H9 (cell line): ENCODE results near the gene DCC. TPM values are rescaled to one million over a fixed set of nuclear protein-coding genes. Genes with fewer than 3 reads are reported as not detected.

Source experiments
- DNase-seq: peaks from one replicate; pipeline ENCODE4 v3.0.0-alpha.2; 2017
- H2AFZ ChIP-seq: one replicate; pipeline ENCODE4 v1.6.1; 2013; ENCODE audit warnings: mild to moderate bottlenecking, low read length, control low read depth, moderate library complexity
- H2AK5ac ChIP-seq: 2 replicates; pipeline ENCODE4 v1.6.1; 2013; ENCODE audit warnings: low read length, control low read depth, mixed read lengths; ENCODE audit not compliant: insufficient read length
- H2BK120ac ChIP-seq: one replicate; pipeline ENCODE4 v1.6.1; 2013; ENCODE audit warnings: low read depth, mild to moderate bottlenecking, low read length, control low read depth, inconsistent platforms; ENCODE audit not compliant: poor library complexity, severe bottlenecking
- H2BK12ac ChIP-seq: 2 replicates; pipeline ENCODE4 v1.6.1; 2013; ENCODE audit warnings: low read length, control low read depth, mixed read lengths, low read depth; ENCODE audit not compliant: insufficient read length
- H2BK15ac ChIP-seq: 2 replicates; pipeline ENCODE4 v1.6.1; 2013; ENCODE audit warnings: low read depth, low read length, control low read depth
- H2BK20ac ChIP-seq: one replicate; pipeline ENCODE4 v1.6.1; 2013; ENCODE audit warnings: low read depth, mild to moderate bottlenecking, low read length, control low read depth, inconsistent platforms; ENCODE audit not compliant: poor library complexity, severe bottlenecking
- H2BK5ac ChIP-seq: 2 replicates; pipeline ENCODE4 v1.6.1; 2013; ENCODE audit warnings: low read length, control low read depth, mixed read lengths; ENCODE audit not compliant: insufficient read length
- H3K14ac ChIP-seq: 2 replicates; pipeline ENCODE4 v1.6.1; 2013; ENCODE audit warnings: low read length, control low read depth; ENCODE audit not compliant: insufficient read depth
- H3K18ac ChIP-seq: 2 replicates; pipeline ENCODE4 v1.6.1; 2013; ENCODE audit warnings: low read depth, mild to moderate bottlenecking, mixed read lengths, low read length, control low read depth; ENCODE audit not compliant: insufficient read length
- H3K23ac ChIP-seq: 2 replicates; pipeline ENCODE4 v1.6.1; 2013; ENCODE audit warnings: low read length, control low read depth, mixed read lengths, low read depth; ENCODE audit not compliant: insufficient read length
- H3K23me2 ChIP-seq: 2 replicates; pipeline ENCODE4 v1.6.1; 2013; ENCODE audit warnings: low read depth, mild to moderate bottlenecking, mixed read lengths, low read length, control low read depth; ENCODE audit not compliant: insufficient read length, poor library complexity, severe bottlenecking
- H3K27ac ChIP-seq: 2 replicates; pipeline ENCODE4 v1.5.1; 2013; ENCODE audit warnings: low read length, control low read depth, mixed read lengths, low read depth; ENCODE audit not compliant: insufficient read length
- H3K27me3 ChIP-seq: 2 replicates; pipeline ENCODE4 v1.6.1; 2013; ENCODE audit warnings: low read length, control low read depth, inconsistent platforms; ENCODE audit not compliant: insufficient read depth
- H3K4ac ChIP-seq: 2 replicates; pipeline ENCODE4 v1.6.1; 2013; ENCODE audit warnings: low read depth, mild to moderate bottlenecking, control low read depth, inconsistent platforms, low read length, moderate library complexity
- H3K4me1 ChIP-seq: 2 replicates; pipeline ENCODE4 v1.6.1; 2013; ENCODE audit warnings: low read length, control low read depth, inconsistent platforms; ENCODE audit not compliant: insufficient read depth
- H3K4me2 ChIP-seq: 2 replicates; pipeline ENCODE4 v1.6.1; 2013; ENCODE audit warnings: low read length, control low read depth, mixed read lengths; ENCODE audit not compliant: insufficient read length, insufficient read depth
- H3K56ac ChIP-seq: 2 replicates; pipeline ENCODE4 v1.6.1; 2013; ENCODE audit warnings: low read depth, mild to moderate bottlenecking, mixed read lengths, low read length, control low read depth; ENCODE audit not compliant: insufficient read length
- H3K79me1 ChIP-seq: 2 replicates; pipeline ENCODE4 v1.6.1; 2013; ENCODE audit warnings: low read depth, mild to moderate bottlenecking, moderate library complexity, low read length, control low read depth, inconsistent platforms; ENCODE audit not compliant: insufficient read depth, poor library complexity, severe bottlenecking
- H3K79me2 ChIP-seq: 2 replicates; pipeline ENCODE4 v1.6.1; 2013; ENCODE audit warnings: low read length, control low read depth, inconsistent platforms; ENCODE audit not compliant: insufficient read depth
- H3K9ac ChIP-seq: 2 replicates; pipeline ENCODE4 v1.6.1; 2013; ENCODE audit warnings: low read length, control low read depth, mixed read lengths; ENCODE audit not compliant: insufficient read length; ENCODE audit errors: extremely low read depth
- H3K9me3 ChIP-seq: one replicate; pipeline ENCODE4 v1.6.1; 2013; ENCODE audit warnings: low read depth, low read length, inconsistent platforms; ENCODE audit not compliant: control insufficient read depth
- H3T11ph ChIP-seq: one replicate; pipeline ENCODE4 v1.6.1; 2013; ENCODE audit warnings: mild to moderate bottlenecking, low read length, control low read depth, inconsistent platforms
- H4K20me1 ChIP-seq: one replicate; pipeline ENCODE4 v1.6.1; 2013; ENCODE audit not compliant: control insufficient read depth, insufficient read length, insufficient read depth
- H4K5ac ChIP-seq: 2 replicates; pipeline ENCODE4 v1.6.1; 2013; ENCODE audit warnings: low read depth, mild to moderate bottlenecking, mixed read lengths, low read length, control low read depth; ENCODE audit not compliant: insufficient read length
- H4K8ac ChIP-seq: replicated peaks from 2 replicates; pipeline ENCODE4 v1.6.1; 2013; ENCODE audit warnings: low read length, control low read depth, mixed read lengths, low read depth; ENCODE audit not compliant: insufficient read length
- H4K91ac ChIP-seq: 2 replicates; pipeline ENCODE4 v1.6.1; 2013; ENCODE audit warnings: low read depth, mild to moderate bottlenecking, moderate library complexity, mixed read lengths, low read length, control low read depth; ENCODE audit not compliant: insufficient read length
- H3K27ac Mint-ChIP-seq, 3 experiments: 2 replicates in 2 of 3; 3 replicates in 1 of 3; pipeline ENCODE4 v1.8.0; 2020 to 2021; ENCODE audit warnings: mixed read lengths in 3 of 3, mild to moderate bottlenecking in 1 of 3, moderate library complexity in 1 of 3
- H3K27me3 Mint-ChIP-seq: 2 replicates; pipeline ENCODE4 v1.8.0; 2021; ENCODE audit warnings: low read depth, mild to moderate bottlenecking, moderate library complexity, mixed read lengths
- H3K36me3 Mint-ChIP-seq, 3 experiments: 2 replicates in 2 of 3; 3 replicates in 1 of 3; pipeline ENCODE4 v1.8.0; 2020 to 2021; ENCODE audit warnings: low read depth in 3 of 3, mixed read lengths in 3 of 3; ENCODE audit not compliant: insufficient read depth in 1 of 3
- H3K4me1 Mint-ChIP-seq, 2 experiments: 2 replicates each; pipeline ENCODE4 v1.8.0; 2020; ENCODE audit warnings: mixed read lengths in 2 of 2
- H3K4me3 Mint-ChIP-seq, 2 experiments: 2 replicates in 1 of 2; 3 replicates in 1 of 2; pipeline ENCODE4 v1.8.0; 2020 to 2021; ENCODE audit warnings: mild to moderate bottlenecking in 2 of 2, mixed read lengths in 2 of 2, moderate library complexity in 1 of 2
- H3K9me3 Mint-ChIP-seq, 2 experiments: 2 replicates in 1 of 2; 3 replicates in 1 of 2; pipeline ENCODE4 v1.8.0; 2020; ENCODE audit warnings: mild to moderate bottlenecking in 2 of 2, mixed read lengths in 2 of 2, moderate library complexity in 1 of 2
- CTCF ChIP-seq: fragments of 200-600 bp; sonication (generic); conservative IDR thresholded peaks from 3 replicates; pipeline ENCODE4 v1.8.0; 2021; ENCODE audit warnings: antibody characterized with exemption, mild to moderate bottlenecking
- WGBS: extraction: QIAGEN DNeasy Blood & Tissue Kit; methylation state at CpG from one replicate; pipeline ENCODE4 v1.1.7; 2013; ENCODE audit warnings: missing lambda C conversion rate, low lambda C conversion rate, mixed read lengths; ENCODE audit not compliant: insufficient read length; ENCODE audit errors: extremely low coverage; 5-methylcytosine and 5-hydroxymethylcytosine counted together
- total RNA-seq: library from RNA; stranded (reverse); gene quantifications from 2 replicates; pipeline ENCODE4 v1.2.1, GENCODE V29; 2021

DCC gene
- total RNA-seq, 1 experiment from 2014 or later = 0.35 TPM

- no peak overlapping the region for H2AK5ac ChIP-seq
- H3K14ac ChIP-seq = no peak overlapping the region
- H2BK12ac ChIP-seq = no peak overlapping the region
- Mint-ChIP-seq H3K27me3 (no peaks in the 10 kb centered on the region), H3K27ac (no peak overlapping the region), H3K9me3 (no peaks in the 10 kb centered on the region), H3K4me1 (peaks cover 4 to 7% of the 10 kb centered on the region in 2 experiments; a peak in 1 of 4 replicates), H3K4me3 (no peak overlapping the region), H3K36me3 (no peaks in the 10 kb centered on the region)
- no peaks in the 10 kb centered on the region for H3K27me3 ChIP-seq
- no peak overlapping the region for H2AFZ ChIP-seq
- no peak overlapping the region for H3K27ac ChIP-seq
- H2BK120ac ChIP-seq = no peak overlapping the region
- no peak overlapping the region for H3K4me2 ChIP-seq
- H4K8ac ChIP-seq = no peak overlapping the region
- no peaks in the 10 kb centered on the region for H3K9me3 ChIP-seq
- H3K23me2 ChIP-seq = no peaks in the 10 kb centered on the region
- peak; percentile 32; the same call in 1 of the 3 replicates for TF ChIP-seq CTCF
- H2BK15ac ChIP-seq = no peak overlapping the region
- no peak overlapping the region for H3K23ac ChIP-seq
- no peak overlapping the region for H3K56ac ChIP-seq
- no peaks in the 10 kb centered on the region for H4K20me1 ChIP-seq
- DNase-seq = peak; percentile 31
- no peak overlapping the region for H3T11ph ChIP-seq
- H3K4ac ChIP-seq = no peak overlapping the region
- peaks cover 4% of the 10 kb centered on the region; the same call in 1 of the 2 replicates for H3K4me1 ChIP-seq
- H3K79me2 ChIP-seq = no peaks in the 10 kb centered on the region
- no peak overlapping the region for H2BK5ac ChIP-seq
- H2BK20ac ChIP-seq = no peak overlapping the region
- no peak overlapping the region for H3K9ac ChIP-seq
- no peak overlapping the region for H4K91ac ChIP-seq
- H3K18ac ChIP-seq = no peak overlapping the region
- no CpG with 5 or more reads among the region's 1 CpG for WGBS
- H3K79me1 ChIP-seq = no peaks in the 10 kb centered on the region
- no peak overlapping the region for H4K5ac ChIP-seq
Measured at GRCh38 chr18:52409727-52410126, 69.7 kb downstream of the DCC start.
